T-helper 1 cell treated with Interleukin-12 subunit alpha and Interleukin-12 subunit beta and Interleukin-4 antibody, amounts not matched to agents 30 μg/mL and 1 μg/mL, for 36 hours (primary cell): ENCODE results near the gene DPYD.

Experiments
- H3K27ac Mint-ChIP-seq: one replicate; pipeline ENCODE4 v1.8.0; 2021; ENCODE audit warnings: mild to moderate bottlenecking, mixed read lengths
- H3K27me3 Mint-ChIP-seq: one replicate; pipeline ENCODE4 v1.8.0; 2021; ENCODE audit warnings: low read depth, mixed read lengths
- H3K36me3 Mint-ChIP-seq: one replicate; pipeline ENCODE4 v1.8.0; 2021; ENCODE audit warnings: low read depth, mixed read lengths
- H3K4me1 Mint-ChIP-seq: one replicate; pipeline ENCODE4 v1.8.0; 2021; ENCODE audit warnings: low read depth, mixed read lengths
- H3K4me3 Mint-ChIP-seq: one replicate; pipeline ENCODE4 v1.8.0; 2021; ENCODE audit warnings: mild to moderate bottlenecking, moderate library complexity, mixed read lengths
- H3K9me3 Mint-ChIP-seq: one replicate; pipeline ENCODE4 v1.8.0; 2021; ENCODE audit warnings: mixed read lengths

DPYD gene

GRCh38 chr1:97207868-97208267 is 713.0 kb downstream of the DPYD start:
- no peaks in the 10 kb centered on the region for H3K9me3 Mint-ChIP-seq

GRCh38 chr1:97204468-97204867 is 716.4 kb downstream of the DPYD start:
- Mint-ChIP-seq H3K4me1 (no peaks in the 10 kb centered on the region), H3K9me3 (no peaks in the 10 kb centered on the region), H3K36me3 (no peaks in the 10 kb centered on the region), H3K4me3 (no peak overlapping the region), H3K27ac (no peak overlapping the region), H3K27me3 (no peaks in the 10 kb centered on the region)

More at GRCh38 chr1:97207868-97208267, 713.0 kb downstream of the DPYD start:
- H3K27me3 Mint-ChIP-seq, result no peaks in the 10 kb centered on the region
- H3K4me3 Mint-ChIP-seq, result no peak overlapping the region
- H3K27ac Mint-ChIP-seq, result no peak overlapping the region
- H3K36me3 Mint-ChIP-seq, result no peaks in the 10 kb centered on the region
- no peaks in the 10 kb centered on the region for H3K4me1 Mint-ChIP-seq

- Mint-ChIP-seq H3K27ac (no peak overlapping the region), H3K27me3 (no peaks in the 10 kb centered on the region), H3K4me1 (no peaks in the 10 kb centered on the region), H3K9me3 (no peaks in the 10 kb centered on the region), H3K4me3 (no peak overlapping the region), H3K36me3 (no peaks in the 10 kb centered on the region)
Observed at GRCh38 chr1:97202481-97203380, 718.1 kb downstream of the DPYD start.

- Mint-ChIP-seq H3K36me3 (no peaks in the 10 kb centered on the region), H3K4me1 (no peaks in the 10 kb centered on the region), H3K27me3 (no peaks in the 10 kb centered on the region), H3K9me3 (no peaks in the 10 kb centered on the region), H3K4me3 (no peak overlapping the region), H3K27ac (no peak overlapping the region)
Observed at GRCh38 chr1:97201641-97202040, 719.2 kb downstream of the DPYD start.

GRCh38 chr1:97200595-97200994 is 720.2 kb downstream of the DPYD start:
- no peak overlapping the region for H3K27ac Mint-ChIP-seq
- H3K9me3 Mint-ChIP-seq, result no peaks in the 10 kb centered on the region
- no peaks in the 10 kb centered on the region for H3K4me1 Mint-ChIP-seq
- H3K4me3 Mint-ChIP-seq, result no peak overlapping the region
- no peaks in the 10 kb centered on the region for H3K27me3 Mint-ChIP-seq
- no peaks in the 10 kb centered on the region for H3K36me3 Mint-ChIP-seq

GRCh38 chr1:97196825-97197516 is 723.9 kb downstream of the DPYD start:
- H3K27ac Mint-ChIP-seq, result no peak overlapping the region
- H3K27me3 Mint-ChIP-seq, result no peaks in the 10 kb centered on the region
- H3K36me3 Mint-ChIP-seq, result no peaks in the 10 kb centered on the region
- H3K9me3 Mint-ChIP-seq, result no peaks in the 10 kb centered on the region
- H3K4me1 Mint-ChIP-seq, result no peaks in the 10 kb centered on the region
- H3K4me3 Mint-ChIP-seq, result no peak overlapping the region

GRCh38 chr1:97192872-97193572 is 727.8 kb downstream of the DPYD start:
- Mint-ChIP-seq H3K36me3 (no peaks in the 10 kb centered on the region), H3K27me3 (no peaks in the 10 kb centered on the region), H3K27ac (no peak overlapping the region), H3K4me3 (no peak overlapping the region), H3K4me1 (no peaks in the 10 kb centered on the region), H3K9me3 (no peaks in the 10 kb centered on the region)

GRCh38 chr1:97190326-97190725 is 730.5 kb downstream of the DPYD start:
- Mint-ChIP-seq H3K36me3 (no peaks in the 10 kb centered on the region), H3K27ac (no peak overlapping the region), H3K27me3 (no peaks in the 10 kb centered on the region), H3K4me1 (no peaks in the 10 kb centered on the region), H3K9me3 (no peaks in the 10 kb centered on the region), H3K4me3 (no peak overlapping the region)

GRCh38 chr1:97186381-97186780 is 734.5 kb downstream of the DPYD start:
- Mint-ChIP-seq H3K9me3 (no peaks in the 10 kb centered on the region), H3K27me3 (no peaks in the 10 kb centered on the region), H3K27ac (no peak overlapping the region), H3K4me3 (no peak overlapping the region), H3K36me3 (peaks cover 2% of the 10 kb centered on the region), H3K4me1 (no peaks in the 10 kb centered on the region)

- no peaks in the 10 kb centered on the region for H3K4me1 Mint-ChIP-seq
- H3K4me3 Mint-ChIP-seq, result no peak overlapping the region
- no peaks in the 10 kb centered on the region for H3K36me3 Mint-ChIP-seq
- H3K27ac Mint-ChIP-seq, result no peak overlapping the region
- no peaks in the 10 kb centered on the region for H3K9me3 Mint-ChIP-seq
- H3K27me3 Mint-ChIP-seq, result no peaks in the 10 kb centered on the region
Observed at GRCh38 chr1:97174039-97174704, 746.7 kb downstream of the DPYD start.

GRCh38 chr1:97170300-97170699 is 750.5 kb downstream of the DPYD start:
- Mint-ChIP-seq H3K27ac (no peak overlapping the region), H3K9me3 (no peaks in the 10 kb centered on the region), H3K36me3 (no peaks in the 10 kb centered on the region), H3K4me3 (no peak overlapping the region), H3K4me1 (no peaks in the 10 kb centered on the region), H3K27me3 (no peaks in the 10 kb centered on the region)

- Mint-ChIP-seq H3K4me3 (no peak overlapping the region), H3K27me3 (no peaks in the 10 kb centered on the region), H3K4me1 (peaks cover 7% of the 10 kb centered on the region)
Observed at GRCh38 chr1:97168056-97168455, 752.8 kb downstream of the DPYD start.

GRCh38 chr1:97167246-97167645 is 753.6 kb downstream of the DPYD start:
- no peak overlapping the region for H3K27ac Mint-ChIP-seq

More at GRCh38 chr1:97168056-97168455, 752.8 kb downstream of the DPYD start:
- Mint-ChIP-seq H3K36me3 (no peaks in the 10 kb centered on the region), H3K27ac (no peak overlapping the region), H3K9me3 (peaks cover 12% of the 10 kb centered on the region)

GRCh38 chr1:97166626-97167025 is 754.2 kb downstream of the DPYD start:
- H3K4me1 Mint-ChIP-seq, result peaks cover 7% of the 10 kb centered on the region

More at GRCh38 chr1:97167246-97167645, 753.6 kb downstream of the DPYD start:
- Mint-ChIP-seq H3K4me1 (peaks cover 7% of the 10 kb centered on the region), H3K4me3 (no peak overlapping the region), H3K9me3 (peaks cover 12% of the 10 kb centered on the region), H3K27me3 (no peaks in the 10 kb centered on the region), H3K36me3 (no peaks in the 10 kb centered on the region)

More at GRCh38 chr1:97166626-97167025, 754.2 kb downstream of the DPYD start:
- H3K36me3 Mint-ChIP-seq, result no peaks in the 10 kb centered on the region
- H3K9me3 Mint-ChIP-seq, result peaks cover 12% of the 10 kb centered on the region
- no peak overlapping the region for H3K27ac Mint-ChIP-seq
- H3K27me3 Mint-ChIP-seq, result no peaks in the 10 kb centered on the region
- no peak overlapping the region for H3K4me3 Mint-ChIP-seq
